GM21360 (cell line): Measurements from ENCODE around the gene FAR2.
"Not testable (repeated sequence)": the region's sequence is repeated elsewhere in the genome, so short reads cannot be mapped to it uniquely, and the experiment has no call there.

Experiments
- ATAC-seq: cut with Tn5 transposase; IDR thresholded peaks from one replicate; pipeline ENCODE4 v1.9.1; 2021; ENCODE audit warnings: mild to moderate bottlenecking, moderate library complexity; ENCODE audit not compliant: unreplicated experiment

FAR2 gene

GRCh38 chr12:29229937-29230336, 80.9 kb downstream of the FAR2 start:
- no peak for ATAC-seq

GRCh38 chr12:29230800-29231560, 81.9 kb downstream of the FAR2 start:
- no peak for ATAC-seq

- no peak for ATAC-seq
These were observed 83.0 kb downstream of the FAR2 start for GRCh38 chr12:29232086-29232485.

GRCh38 chr12:29234552-29234951, 85.5 kb downstream of the FAR2 start:
- ATAC-seq, result no peak

GRCh38 chr12:29234965-29235626, 86.0 kb downstream of the FAR2 start:
- no peak for ATAC-seq

GRCh38 chr12:29238822-29239291, 89.8 kb downstream of the FAR2 start:
- ATAC-seq, result no peak

GRCh38 chr12:29239336-29239735, 90.3 kb downstream of the FAR2 start:
- ATAC-seq, result no peak

- ATAC-seq, result no peak
These were observed 91.4 kb downstream of the FAR2 start for GRCh38 chr12:29240441-29240840.

GRCh38 chr12:29241821-29242591, 92.9 kb downstream of the FAR2 start:
- ATAC-seq, result peak; percentile 89

GRCh38 chr12:29242921-29243431, 93.9 kb downstream of the FAR2 start:
- ATAC-seq, result no peak

GRCh38 chr12:29244159-29244765, 95.2 kb downstream of the FAR2 start:
- ATAC-seq, result no peak

GRCh38 chr12:29245246-29245645, 96.2 kb downstream of the FAR2 start:
- no peak for ATAC-seq

- ATAC-seq, result no peak
These were observed 100.9 kb downstream of the FAR2 start for GRCh38 chr12:29249930-29250329.

GRCh38 chr12:29253906-29254625, 105.0 kb downstream of the FAR2 start:
- ATAC-seq, result no peak

GRCh38 chr12:29255042-29255441, 106.0 kb downstream of the FAR2 start:
- ATAC-seq, result no peak

- no peak for ATAC-seq
These were observed 107.5 kb downstream of the FAR2 start for GRCh38 chr12:29256598-29256997.

GRCh38 chr12:29257687-29258086, 108.6 kb downstream of the FAR2 start:
- ATAC-seq, result not testable (repeated sequence)

- ATAC-seq, result no peak
These were observed 115.3 kb downstream of the FAR2 start for GRCh38 chr12:29264424-29264823.

- no peak for ATAC-seq
These were observed 120.8 kb downstream of the FAR2 start for GRCh38 chr12:29269706-29270408.

- no peak for ATAC-seq
These were observed 121.4 kb downstream of the FAR2 start for GRCh38 chr12:29270446-29270845.
